Calu3 (cell line): Measurements from ENCODE around the gene R3HDM2. TPM values are rescaled to one million over a fixed set of nuclear protein-coding genes. Genes with fewer than 3 reads are reported as not detected.

Experiments
- BruUV-seq: library from RNA; stranded (reverse); fragments of 400-500 nt; replicated peaks from 2 replicates; lab custom pipeline; 2021; lab: Mats Ljungman, UMichigan
- CTCF ChIA-PET: fragments of 300-600 bp; sonication (Branson Sonifier 250); formaldehyde crosslinking; loops from one replicate; lab custom pipeline; 2022; ENCODE audit warnings: antibody characterized with exemption; lab: Charles Lee
- DNase-seq: peaks from one replicate; pipeline ENCODE4 v3.0.0; 2022
- H3K27ac Mint-ChIP-seq: one replicate; pipeline ENCODE4 v1.8.0; 2022; ENCODE audit warnings: mixed read lengths; ENCODE audit not compliant: unreplicated experiment
- H3K27me3 Mint-ChIP-seq: one replicate; pipeline ENCODE4 v1.8.0; 2022; ENCODE audit warnings: mixed read lengths; ENCODE audit not compliant: unreplicated experiment
- H3K36me3 Mint-ChIP-seq: one replicate; pipeline ENCODE4 v1.8.0; 2022; ENCODE audit warnings: mild to moderate bottlenecking, moderate library complexity, mixed read lengths; ENCODE audit not compliant: insufficient read depth, unreplicated experiment
- H3K4me1 Mint-ChIP-seq: one replicate; pipeline ENCODE4 v1.8.0; 2022; ENCODE audit warnings: mild to moderate bottlenecking, low read depth, mixed read lengths; ENCODE audit not compliant: unreplicated experiment
- H3K4me3 Mint-ChIP-seq: one replicate; pipeline ENCODE4 v1.8.0; 2022; ENCODE audit warnings: mild to moderate bottlenecking, low read depth, moderate library complexity, mixed read lengths; ENCODE audit not compliant: unreplicated experiment
- H3K9me3 Mint-ChIP-seq: one replicate; pipeline ENCODE4 v1.8.0; 2022; ENCODE audit warnings: low read depth, mixed read lengths; ENCODE audit not compliant: unreplicated experiment
- CTCF ChIP-seq: fragments of 200-600 bp; IDR thresholded peaks from one replicate; pipeline ENCODE4 v1.8.0; 2022; ENCODE audit warnings: antibody characterized with exemption; ENCODE audit not compliant: unreplicated experiment
- intact Hi-C: fragments of 100-400 bp; cut with micrococcal nuclease; formaldehyde crosslinking; loops from one replicate; pipeline ENCODE4 v1.10.0; 2022; ENCODE audit not compliant: unreplicated experiment
- total RNA-seq: library from RNA; stranded (reverse); gene quantifications from 2 replicates; pipeline ENCODE4 v1.2.3, GENCODE V29; 2022

R3HDM2 gene
- total RNA-seq, 1 experiment from 2014 or later = 77.3 TPM

GRCh38 chr12:57210926-57211692 is 219.7 kb downstream of the R3HDM2 start:
- H3K27ac Mint-ChIP-seq = no peak overlapping the region
- H3K4me1 Mint-ChIP-seq = peaks cover 30% of the 10 kb centered on the region
- H3K27me3 Mint-ChIP-seq = peaks cover 20% of the 10 kb centered on the region

GRCh38 chr12:57210461-57210860 is 220.4 kb downstream of the R3HDM2 start:
- Mint-ChIP-seq H3K36me3 (no peaks in the 10 kb centered on the region), H3K4me1 (peaks cover 24% of the 10 kb centered on the region), H3K9me3 (no peaks in the 10 kb centered on the region), H3K4me3 (no peak overlapping the region), H3K27me3 (peaks cover 14% of the 10 kb centered on the region), H3K27ac (no peak overlapping the region)
- CTCF ChIA-PET = no interaction called here
- intact Hi-C loops = loop anchor here (5.0 kb wide), 1 partner anchor 247 kb away; the partner anchor contains the start of genes GLI1 and INHBE
- DNase-seq = no peak
- BruUV-seq = no TSS peak
- no peak for TF ChIP-seq CTCF

More at GRCh38 chr12:57210926-57211692, 219.7 kb downstream of the R3HDM2 start:
- BruUV-seq = no TSS peak
- DNase-seq = no peak
- no peak for TF ChIP-seq CTCF
- intact Hi-C loops = loop anchor here (5.0 kb wide), 1 partner anchor 246 kb away; the partner anchor contains the start of genes GLI1 and INHBE
- CTCF ChIA-PET = no interaction called here
- Mint-ChIP-seq H3K4me3 (no peak overlapping the region), H3K9me3 (no peaks in the 10 kb centered on the region), H3K36me3 (no peaks in the 10 kb centered on the region)

- Mint-ChIP-seq H3K36me3 (no peaks in the 10 kb centered on the region), H3K9me3 (no peaks in the 10 kb centered on the region), H3K4me3 (no peak overlapping the region), H3K27ac (no peak overlapping the region), H3K4me1 (peaks cover 19% of the 10 kb centered on the region), H3K27me3 (peaks cover 9% of the 10 kb centered on the region)
- BruUV-seq = no TSS peak
- intact Hi-C loops = loop anchor here (5.0 kb wide), 1 partner anchor 247 kb away; the partner anchor contains the start of genes GLI1 and INHBE
- CTCF ChIA-PET = no interaction called here
- TF ChIP-seq CTCF = no peak
- no peak for DNase-seq
Observed at GRCh38 chr12:57209916-57210315, 220.9 kb downstream of the R3HDM2 start.

GRCh38 chr12:57208631-57209282 is 222.1 kb downstream of the R3HDM2 start:
- DNase-seq = no peak
- Mint-ChIP-seq H3K4me3 (no peak overlapping the region), H3K27ac (no peak overlapping the region), H3K27me3 (no peaks in the 10 kb centered on the region), H3K4me1 (peaks cover 7% of the 10 kb centered on the region), H3K9me3 (no peaks in the 10 kb centered on the region), H3K36me3 (no peaks in the 10 kb centered on the region)
- no TSS peak for BruUV-seq
- CTCF ChIA-PET = no interaction called here
- TF ChIP-seq CTCF = no peak
- intact Hi-C loops = no loop called here
